GM18508 (cell line): ENCODE data around the gene AMOTL1.

Source experiments
- ATAC-seq: cut with Tn5 transposase; IDR thresholded peaks from one replicate; pipeline ENCODE4 v1.9.1; 2021; ENCODE audit warnings: moderate number of reproducible peaks; ENCODE audit not compliant: insufficient read depth, unreplicated experiment

AMOTL1 gene

GRCh38 chr11:94767701-94768601 is at the start of gene AMOTL1:
AMOTL1 (plus strand) TSS chr11:94768356; CDS start chr11:94768512, 156 bp downstream.
- peak; percentile 66 for ATAC-seq

GRCh38 chr11:94719876-94720275 is 48.3 kb upstream of the AMOTL1 start:
- ATAC-seq: no peak

GRCh38 chr11:94721565-94722292 is 46.4 kb upstream of the AMOTL1 start:
- ATAC-seq: no peak

GRCh38 chr11:94722735-94723134 is 45.4 kb upstream of the AMOTL1 start:
- ATAC-seq: no peak

- no peak for ATAC-seq
Measured at GRCh38 chr11:94725097-94725496, 43.1 kb upstream of the AMOTL1 start.

- ATAC-seq: no peak
Measured at GRCh38 chr11:94727819-94728218, 40.3 kb upstream of the AMOTL1 start.

GRCh38 chr11:94728541-94728940 is 39.6 kb upstream of the AMOTL1 start:
- no peak for ATAC-seq

- ATAC-seq: no peak
Measured at GRCh38 chr11:94728966-94729751, 39.0 kb upstream of the AMOTL1 start.

- ATAC-seq: no peak
Measured at GRCh38 chr11:94730153-94730552, 38.0 kb upstream of the AMOTL1 start.

- ATAC-seq: no peak
Measured at GRCh38 chr11:94731880-94732601, 36.1 kb upstream of the AMOTL1 start.

GRCh38 chr11:94732617-94733281 is 35.4 kb upstream of the AMOTL1 start:
- ATAC-seq: no peak

GRCh38 chr11:94734563-94735275 is 33.4 kb upstream of the AMOTL1 start:
- ATAC-seq: no peak

GRCh38 chr11:94735907-94736306 is 32.2 kb upstream of the AMOTL1 start:
- ATAC-seq: no peak

- no peak for ATAC-seq
Measured at GRCh38 chr11:94737171-94737611, 31.0 kb upstream of the AMOTL1 start.

GRCh38 chr11:94738746-94739145 is 29.4 kb upstream of the AMOTL1 start:
- no peak for ATAC-seq

GRCh38 chr11:94739331-94739730 is 28.8 kb upstream of the AMOTL1 start:
- ATAC-seq: no peak

GRCh38 chr11:94740083-94741021 is 27.8 kb upstream of the AMOTL1 start:
- ATAC-seq: no peak
